Measurements from ENCODE around the gene DHRS3.

DHRS3 gene

DNA sequence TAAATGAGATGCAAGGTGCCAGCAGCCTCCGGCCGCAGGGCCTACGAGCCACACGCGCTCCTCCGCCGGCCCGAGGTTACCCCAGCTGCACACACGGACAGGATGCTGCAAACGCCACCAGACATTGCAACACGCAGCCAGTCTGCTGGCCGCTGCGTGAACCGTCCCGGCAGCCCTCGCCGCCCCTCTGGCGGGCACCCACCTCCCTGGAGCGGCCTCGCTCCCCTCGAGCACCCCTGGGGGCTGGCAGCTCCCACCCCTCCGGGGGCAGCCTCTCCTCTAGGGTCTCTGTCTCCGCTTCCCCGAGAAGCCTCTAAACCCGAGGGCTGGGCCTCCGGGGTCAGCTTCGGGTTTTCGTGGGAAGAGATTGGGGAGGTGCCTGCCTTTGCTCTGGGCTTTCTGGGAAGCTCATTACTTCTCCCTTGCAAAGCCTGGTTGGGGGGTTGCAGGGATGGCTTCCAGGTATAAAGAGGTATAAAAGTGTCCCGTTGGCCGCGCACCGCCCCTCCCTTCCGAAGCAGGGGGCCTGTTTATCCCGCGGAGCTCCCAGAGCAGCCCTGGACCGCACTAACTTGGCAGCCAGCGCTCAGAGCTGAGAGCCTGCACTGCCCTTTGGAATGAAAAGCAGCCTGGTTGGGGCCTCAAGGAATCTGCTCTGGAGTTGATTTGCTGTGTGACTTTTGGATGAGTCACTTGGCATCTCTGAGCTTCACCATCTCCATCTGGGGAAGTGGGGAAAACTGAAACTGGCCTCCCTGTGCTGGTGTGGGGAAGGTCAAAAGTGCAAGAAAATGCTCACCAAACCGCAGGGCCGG lies 21.8 kb downstream of the DHRS3 start:
- DNase-seq, result no peak

DNA sequence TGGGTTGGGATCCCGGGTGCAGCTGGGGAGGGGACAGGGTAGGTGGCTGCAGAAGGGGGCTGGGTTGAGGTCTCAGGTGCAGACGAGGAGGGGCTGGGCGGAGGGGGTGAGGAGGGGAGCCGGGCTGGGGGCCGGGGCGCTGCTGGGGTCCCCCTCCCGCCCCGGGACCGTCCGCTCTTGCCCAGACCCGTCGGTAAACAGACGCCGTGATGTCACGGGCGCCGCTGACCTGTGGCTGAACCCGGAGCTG lies 22.3 kb downstream of the DHRS3 start:
- DNase-seq, result no peak

DNA sequence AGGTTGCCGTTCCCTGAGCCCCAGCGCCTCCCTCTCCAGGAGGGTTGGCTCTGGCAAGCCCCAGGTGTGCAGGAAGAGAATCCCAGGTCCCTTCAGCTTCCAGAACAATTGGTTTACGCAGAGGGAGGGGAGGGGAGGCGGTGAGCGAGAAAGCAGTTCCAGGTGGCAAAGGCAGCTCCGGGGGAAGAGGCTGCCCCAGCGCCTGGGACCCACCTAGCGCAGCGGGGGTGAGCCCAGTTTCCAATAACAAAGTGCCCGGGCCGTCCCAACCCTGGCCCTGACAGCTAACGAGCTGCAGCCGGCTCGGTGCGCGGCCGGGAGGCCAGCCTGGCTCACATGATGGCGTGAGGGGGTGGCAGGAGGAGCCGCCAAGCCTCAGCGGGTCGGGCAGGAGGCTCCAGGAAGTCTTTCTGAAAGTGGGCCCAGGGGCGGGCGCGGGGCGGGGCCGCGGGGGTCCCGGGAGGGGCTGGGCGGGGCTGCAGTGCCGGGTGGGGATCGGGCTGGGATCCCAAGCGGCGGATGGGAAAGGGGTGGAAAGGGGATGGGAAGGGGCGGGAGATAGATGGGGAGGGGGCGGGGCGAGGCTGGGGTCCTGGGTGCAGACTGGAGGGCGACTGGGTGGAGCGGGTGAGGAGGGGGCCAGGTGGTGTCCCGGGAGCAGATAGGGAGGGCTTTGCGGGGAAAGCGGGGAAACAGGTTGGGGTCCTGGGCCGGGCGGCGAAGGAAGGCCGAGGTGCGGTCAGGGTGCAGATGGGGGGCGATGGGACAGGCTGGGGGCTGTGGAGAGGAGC lies 22.8 kb downstream of the DHRS3 start:
- peak; percentile 36 for DNase-seq

DNA sequence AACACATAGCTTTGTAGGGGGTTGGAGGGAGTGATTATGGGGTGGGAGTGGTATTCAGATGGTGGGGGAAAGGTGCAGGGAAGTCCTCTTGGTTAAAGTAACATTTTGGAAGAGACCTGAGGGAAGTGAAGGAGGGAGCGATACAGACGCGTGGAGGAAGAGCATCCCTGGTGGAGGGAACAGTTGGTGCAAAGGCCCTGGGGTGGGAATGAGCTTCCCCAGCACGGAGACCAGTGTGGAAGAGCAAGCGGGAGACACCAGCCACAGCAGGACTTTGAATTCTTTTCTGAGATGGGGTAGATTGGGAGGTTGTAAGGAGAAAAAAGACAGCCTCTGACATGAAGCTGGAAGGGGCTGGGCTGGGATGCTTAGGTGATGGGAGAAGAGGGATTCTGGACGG lies 23.5 kb downstream of the DHRS3 start:
- no peak for DNase-seq

DNA sequence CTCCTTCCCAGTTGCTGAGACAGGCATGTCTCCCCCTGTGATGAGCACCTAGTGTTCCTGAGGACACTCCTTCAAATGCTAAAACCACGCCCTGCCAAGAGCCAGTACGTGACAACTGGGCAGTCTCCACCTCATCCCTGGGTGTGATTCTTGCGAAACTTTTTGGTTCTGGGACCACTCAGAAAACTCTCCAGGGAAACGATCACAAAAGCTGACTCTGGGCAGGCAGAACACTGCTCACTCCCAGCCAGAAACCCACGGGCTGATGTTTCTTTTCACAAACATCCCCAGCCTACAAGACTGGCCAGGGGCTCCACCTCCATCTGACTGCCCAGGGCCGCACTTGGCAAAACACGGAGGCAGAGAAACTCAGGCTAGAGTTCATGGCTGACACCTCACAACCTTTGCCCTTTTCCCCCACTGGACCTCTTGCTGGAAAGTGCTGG lies 24.4 kb downstream of the DHRS3 start:
- no peak for DNase-seq

DNA sequence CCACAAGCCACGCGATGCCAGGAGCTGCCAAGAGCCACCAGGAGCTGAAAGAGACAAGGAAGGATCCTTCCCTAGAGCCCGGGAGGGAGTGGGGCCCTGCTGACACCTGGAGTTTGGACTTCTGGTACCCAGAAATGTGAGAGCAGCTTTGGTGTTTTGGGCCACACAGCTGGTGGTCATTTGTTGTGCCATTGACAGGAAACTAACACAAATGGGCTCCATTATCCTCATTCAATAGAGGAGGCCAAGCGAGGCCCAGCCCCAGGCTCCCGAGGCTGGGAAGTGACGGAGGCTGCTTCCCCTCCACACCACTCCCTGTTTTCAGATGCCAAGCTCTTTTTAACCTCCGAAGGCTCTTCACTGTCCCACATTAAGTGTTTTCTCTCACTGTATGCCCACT lies 25.5 kb downstream of the DHRS3 start:
- no peak for DNase-seq

DNA sequence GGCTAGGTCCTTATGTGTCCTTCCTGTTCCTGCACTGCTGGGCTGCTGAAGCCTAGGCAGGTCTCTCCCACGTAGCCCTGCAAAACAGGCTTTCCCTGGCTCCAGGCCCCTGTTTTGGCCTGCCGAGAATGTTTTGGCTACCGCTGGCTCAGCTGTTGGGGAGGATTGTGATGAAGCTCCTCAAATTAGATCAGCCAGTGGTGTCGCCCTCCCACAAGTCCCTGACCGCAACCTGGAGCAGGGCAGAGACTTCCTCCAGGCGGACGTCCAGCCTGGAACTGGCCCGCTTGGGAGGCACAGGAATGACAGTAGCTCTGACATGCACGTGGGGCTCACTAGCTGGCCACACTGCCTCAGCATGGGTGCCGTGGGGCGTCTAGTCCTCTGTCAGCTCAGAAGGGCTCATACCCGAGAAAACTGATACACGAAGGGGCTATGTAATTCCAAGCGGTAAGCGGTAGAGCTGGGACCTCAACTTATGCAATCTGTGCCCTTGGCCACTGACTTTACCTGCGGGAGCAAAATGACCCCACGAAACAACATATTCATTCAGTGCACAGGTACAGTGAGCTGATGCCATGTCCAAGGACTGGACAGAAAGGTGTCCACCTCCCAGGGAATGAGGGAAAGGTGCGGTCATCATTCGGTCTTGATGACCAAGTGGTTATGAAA lies 26.6 kb downstream of the DHRS3 start:
- no peak for DNase-seq

DNA sequence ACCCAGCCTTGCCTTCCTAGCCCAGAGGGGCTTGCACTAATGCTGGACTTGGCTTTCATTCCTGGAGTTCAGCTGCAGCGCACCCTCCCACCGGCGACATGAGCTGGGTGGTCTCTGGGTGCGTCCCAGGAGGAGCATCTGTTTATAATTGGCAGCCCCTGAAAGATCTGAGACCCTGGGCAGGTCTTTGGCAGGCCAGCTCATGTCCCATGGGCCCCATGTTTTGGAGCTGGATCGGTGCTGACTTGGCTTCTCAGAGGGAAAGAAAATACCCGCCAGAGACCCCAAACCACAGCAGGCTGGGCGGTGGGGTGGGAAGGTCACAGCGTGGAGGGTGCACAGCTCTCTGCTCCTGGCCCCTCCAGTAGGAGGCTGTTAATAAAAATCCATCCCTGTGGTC lies 29.3 kb downstream of the DHRS3 start:
- DNase-seq, result no peak

DNA sequence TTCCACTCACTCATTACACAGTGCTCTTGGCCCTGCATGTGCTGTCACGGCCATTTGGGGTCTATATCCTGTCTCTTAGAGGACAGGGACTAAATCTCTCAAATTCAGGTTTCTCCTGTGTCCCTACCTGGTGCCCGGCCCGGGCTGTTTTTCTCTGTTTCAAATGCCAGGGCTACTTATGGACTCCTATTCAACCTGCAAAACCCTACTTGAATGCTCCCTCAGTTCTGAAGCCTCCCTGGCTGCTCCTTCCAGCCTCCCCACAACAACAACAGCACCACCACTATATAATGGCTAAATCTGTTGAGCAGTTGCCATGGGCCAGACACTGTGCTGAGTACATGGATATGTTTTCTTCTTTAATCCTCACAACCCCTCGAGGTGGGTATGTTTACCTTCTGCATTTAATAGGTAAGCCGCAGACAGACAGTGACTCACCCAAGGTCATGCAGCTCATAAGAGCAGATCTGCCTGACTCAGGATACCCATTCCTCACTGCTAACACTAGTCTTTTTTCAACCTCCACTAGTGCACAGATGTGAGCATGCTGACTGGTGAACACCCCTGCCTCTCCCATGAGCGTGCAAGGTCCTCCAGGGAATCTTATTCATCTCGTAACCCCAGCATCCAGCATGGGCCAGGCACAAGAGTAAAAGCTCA lies 29.9 kb downstream of the DHRS3 start:
- no peak for DNase-seq

DNA sequence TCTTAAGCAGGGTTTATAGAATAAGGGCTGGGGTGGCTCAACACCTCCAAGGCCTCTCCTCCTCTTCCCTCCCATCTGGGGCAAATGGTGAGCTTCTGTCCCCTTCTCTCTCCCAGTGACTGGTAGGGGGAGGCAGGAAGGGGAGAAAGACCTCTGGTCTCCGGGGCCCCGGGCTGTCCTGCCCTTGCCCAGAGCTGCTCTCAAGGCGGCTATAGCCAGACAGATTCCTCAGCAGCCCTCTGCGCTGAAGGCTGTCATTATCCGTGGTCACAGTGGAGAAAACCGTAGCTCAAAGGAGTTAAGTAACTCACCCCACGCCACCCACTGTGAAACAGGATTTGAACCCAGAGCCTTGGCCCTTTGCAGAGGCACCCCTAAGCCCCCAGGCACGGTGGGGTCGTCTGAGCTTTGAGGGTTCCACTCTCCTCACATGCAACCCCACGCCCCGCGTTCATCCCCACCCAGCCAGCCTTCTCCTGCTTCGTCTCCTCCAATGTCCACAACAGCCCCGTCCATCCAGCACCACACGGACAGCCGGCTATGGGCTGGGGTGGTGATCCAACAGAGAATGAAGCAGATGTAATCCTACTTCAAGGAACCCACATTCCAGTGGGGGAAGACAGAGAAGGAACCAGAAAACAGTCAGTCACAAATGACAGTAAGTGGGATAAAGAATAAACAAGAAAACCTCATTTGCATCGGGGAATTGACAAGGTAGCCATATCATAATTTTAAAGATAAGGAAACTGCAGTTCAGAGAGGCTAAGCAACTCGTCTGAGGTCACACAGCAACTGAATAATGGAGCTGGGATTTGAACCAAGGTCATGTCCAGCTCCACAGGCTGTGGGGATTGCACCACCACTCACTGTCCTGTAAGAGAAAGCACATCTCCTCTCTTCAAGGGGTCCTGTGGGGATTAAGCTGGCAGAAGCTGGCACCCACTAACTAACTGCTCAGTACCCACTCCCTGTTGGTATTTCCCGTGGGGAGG lies 31.8 kb downstream of the DHRS3 start:
- DNase-seq, result no peak

DNA sequence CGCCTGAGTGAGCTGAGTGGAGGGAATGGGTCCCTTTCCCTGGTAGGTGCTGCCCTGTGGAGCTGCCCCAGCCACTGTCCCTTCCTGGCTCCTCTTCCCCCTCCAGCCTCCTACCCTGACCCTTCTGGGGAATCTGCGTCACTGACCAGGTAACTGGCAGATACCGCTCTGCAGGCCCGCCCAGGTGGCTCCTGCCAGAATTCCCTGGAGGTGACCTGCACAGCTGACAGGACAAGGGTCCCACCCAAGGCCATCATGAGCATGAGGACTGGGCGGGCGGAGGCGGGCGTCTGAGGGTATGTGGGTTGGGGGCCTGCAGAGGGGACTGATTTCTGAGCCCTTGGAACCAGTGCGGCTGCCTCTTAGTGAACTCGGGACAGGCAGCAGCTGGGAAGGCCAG lies 32.5 kb downstream of the DHRS3 start:
- no peak for DNase-seq

DNA sequence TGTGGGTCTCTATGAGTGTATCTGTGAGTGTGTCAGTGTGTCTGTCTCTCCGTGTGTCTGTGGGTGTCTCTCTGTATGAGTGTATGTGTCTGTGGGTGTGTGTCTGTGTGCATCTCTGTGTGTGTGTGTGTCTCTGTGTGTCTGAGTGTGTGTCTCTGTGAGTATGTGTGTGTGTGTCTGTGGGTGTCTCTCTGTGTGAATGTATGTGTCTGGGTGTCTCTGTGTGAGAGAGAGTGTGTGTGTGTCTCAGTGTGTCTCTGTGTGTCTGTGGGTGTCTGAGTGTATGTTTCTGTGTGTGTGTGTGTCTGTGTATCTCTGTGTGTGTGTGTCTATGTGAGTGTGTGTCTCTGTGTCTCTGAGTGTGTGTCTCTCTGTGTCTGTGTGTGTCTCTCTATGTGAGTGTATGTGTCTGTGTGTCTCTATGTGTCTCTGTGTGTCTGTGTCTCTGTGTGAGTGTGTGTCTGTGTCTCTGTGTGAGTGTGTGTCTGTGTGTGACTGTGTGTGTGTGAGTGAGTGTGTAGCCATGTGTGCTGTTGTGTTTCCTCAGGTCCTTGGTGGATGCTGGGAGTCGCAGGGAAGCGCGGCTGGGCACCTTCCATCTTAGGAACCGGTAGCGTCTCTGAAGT lies 33.0 kb downstream of the DHRS3 start:
- DNase-seq, result no peak

DNA sequence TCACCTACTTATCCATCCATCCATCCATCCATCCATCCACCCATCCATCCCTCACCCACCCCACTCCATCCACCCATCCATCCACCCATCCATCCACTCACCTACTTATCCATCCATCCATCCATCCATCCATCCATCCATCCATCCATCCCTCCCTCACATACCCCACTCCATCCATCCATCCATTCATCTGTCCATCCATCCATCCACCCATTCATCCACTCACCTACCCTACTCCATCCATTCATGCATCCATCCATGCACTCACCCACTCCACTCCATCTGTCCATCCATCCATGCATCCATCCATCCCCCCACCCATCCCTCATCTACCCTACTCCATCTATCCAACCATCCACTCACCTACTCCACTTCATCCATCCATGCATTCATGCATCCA lies 34.5 kb downstream of the DHRS3 start:
- DNase-seq, result no peak

DNA sequence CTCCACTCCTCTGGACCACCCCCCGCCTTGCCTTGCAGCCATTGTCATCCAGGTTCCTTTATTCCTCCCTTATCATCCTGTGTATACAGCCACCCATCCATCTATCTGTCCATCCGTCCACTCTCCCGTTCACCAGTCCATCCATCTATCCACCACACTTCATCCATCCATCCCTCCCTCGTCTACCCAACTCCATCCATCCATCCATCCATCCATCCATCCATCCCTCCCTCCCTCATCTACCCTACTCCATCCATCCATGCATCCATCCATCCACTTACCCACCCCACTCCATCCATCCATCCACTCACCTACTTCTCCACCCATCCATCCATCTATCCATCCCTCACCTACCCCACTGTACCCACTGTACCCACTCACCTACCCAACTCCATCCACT lies 35.4 kb downstream of the DHRS3 start:
- DNase-seq, result no peak

DNA sequence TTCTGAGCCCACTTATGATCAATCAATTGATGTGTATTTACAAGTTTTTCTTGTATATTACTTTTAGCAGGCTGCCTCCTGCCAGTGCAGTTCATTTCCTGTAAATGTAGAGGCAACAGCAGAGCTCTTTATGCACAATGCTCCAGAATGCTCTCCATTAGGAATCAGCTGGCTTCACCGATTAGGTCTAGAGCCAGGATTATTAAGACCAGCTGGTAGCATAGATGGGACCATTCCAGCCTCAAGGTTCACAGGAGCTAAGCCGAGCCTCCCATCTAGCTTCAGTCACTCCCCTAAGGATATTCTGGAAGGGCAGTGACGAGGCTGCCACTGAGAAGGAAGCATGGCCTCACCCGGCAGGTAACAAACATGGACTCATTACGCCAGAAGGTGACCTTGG lies 36.8 kb downstream of the DHRS3 start:
- no peak for DNase-seq

DNA sequence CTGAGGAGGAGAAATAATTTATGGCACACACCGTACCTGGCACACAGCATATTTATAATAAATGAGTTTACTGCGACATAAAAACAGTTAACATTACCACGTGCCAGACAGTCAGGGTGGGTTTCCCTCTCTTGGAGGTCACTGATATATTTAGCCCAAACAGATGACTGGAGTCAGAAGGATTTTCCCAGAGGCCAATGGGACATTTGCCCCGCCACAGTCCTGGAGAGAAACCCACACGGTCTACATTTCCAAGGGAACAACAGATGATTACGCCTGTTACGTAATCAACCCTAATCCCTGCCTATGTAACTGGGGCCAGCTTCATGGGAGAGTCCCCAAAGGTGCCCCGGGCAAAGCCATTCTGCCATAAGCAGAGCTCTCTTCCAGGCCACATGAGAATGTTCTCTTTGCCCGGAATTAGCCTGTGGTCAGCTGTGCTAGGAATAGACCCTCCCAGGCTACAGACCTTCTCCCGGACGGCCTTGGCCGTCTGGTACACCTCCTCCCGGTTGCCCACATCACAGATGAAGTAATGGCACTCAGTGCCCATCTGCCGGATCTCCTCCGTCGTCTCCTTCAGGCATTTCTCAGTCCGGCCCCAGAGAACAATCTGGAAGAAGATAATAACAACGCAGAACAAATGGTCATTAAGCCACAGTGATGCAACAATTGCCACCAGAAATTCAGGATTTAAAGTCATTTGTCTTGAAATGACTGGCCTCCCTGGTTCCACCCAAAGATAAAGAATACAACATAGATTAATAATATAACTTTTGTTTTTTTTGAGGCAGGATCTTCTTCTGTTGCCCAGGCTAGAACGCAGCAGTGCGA lies 37.7 kb downstream of the DHRS3 start:
- DNase-seq, result no peak

DNA sequence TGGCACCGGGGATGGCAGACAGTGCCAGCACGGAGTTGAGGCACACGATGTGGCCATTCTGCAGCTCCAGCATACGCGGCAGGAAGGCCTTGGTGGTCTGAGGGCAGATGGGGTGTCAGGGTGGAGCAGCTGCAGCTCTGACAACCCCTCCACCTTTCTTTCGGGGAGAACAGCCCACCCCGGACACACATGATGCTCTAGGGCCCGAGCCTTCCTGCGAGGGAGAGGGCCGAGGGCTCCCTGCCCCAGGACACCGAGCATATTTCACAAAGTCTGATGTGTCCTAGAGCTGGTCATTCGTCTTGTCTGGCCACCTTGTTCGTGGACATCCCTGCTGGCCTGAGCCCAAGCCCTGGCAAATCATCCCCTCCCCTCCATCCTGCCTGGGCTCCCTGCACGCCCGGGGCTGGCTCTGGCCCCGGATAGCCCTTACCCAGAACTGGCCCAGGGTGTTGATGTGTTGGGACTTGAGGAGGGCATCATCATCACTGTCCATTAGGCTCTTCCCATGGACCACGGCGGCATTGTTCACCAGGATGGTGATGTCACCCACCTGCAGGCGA lies 39.1 kb downstream of the DHRS3 start:
- DNase-seq, result no peak

DNA sequence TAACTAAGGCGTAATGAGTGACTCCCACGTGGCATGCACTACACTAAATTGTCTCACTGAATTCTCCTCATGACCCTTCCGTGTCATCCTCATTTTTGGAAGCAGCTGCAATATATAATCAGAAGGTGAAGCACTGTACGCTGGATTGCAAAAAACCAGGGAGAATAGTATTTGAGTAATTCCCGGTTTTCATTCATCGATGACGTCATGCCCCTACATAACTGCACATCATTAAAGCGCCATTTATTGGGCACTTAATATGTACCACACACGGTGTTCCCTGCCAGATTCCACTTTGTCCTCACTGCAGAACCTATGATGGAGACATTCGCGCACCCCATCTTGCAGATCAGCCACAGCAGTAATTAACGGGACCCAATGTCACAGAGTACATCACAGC lies 41.0 kb downstream of the DHRS3 start:
- DNase-seq, result no peak

DNA sequence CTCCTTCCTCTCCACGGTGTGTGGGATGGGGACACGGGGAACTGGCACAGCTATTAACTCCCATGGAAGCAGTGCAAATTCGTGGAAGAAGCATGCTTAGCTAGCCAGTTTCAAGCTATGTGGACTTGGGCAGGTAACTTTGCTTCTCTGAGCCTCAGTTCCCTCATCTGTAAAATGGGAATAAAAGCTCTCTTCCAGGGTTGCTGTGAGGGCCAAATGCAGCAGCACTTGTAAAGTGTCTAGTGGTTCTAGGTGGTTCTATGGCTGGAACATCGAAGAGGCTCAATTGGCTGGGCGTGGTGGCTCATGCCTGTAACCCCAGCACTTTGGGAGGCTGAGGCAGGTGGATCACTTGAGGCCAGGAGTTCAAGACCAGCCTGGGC lies 43.3 kb downstream of the DHRS3 start:
- DNase-seq, result no peak

DNA sequence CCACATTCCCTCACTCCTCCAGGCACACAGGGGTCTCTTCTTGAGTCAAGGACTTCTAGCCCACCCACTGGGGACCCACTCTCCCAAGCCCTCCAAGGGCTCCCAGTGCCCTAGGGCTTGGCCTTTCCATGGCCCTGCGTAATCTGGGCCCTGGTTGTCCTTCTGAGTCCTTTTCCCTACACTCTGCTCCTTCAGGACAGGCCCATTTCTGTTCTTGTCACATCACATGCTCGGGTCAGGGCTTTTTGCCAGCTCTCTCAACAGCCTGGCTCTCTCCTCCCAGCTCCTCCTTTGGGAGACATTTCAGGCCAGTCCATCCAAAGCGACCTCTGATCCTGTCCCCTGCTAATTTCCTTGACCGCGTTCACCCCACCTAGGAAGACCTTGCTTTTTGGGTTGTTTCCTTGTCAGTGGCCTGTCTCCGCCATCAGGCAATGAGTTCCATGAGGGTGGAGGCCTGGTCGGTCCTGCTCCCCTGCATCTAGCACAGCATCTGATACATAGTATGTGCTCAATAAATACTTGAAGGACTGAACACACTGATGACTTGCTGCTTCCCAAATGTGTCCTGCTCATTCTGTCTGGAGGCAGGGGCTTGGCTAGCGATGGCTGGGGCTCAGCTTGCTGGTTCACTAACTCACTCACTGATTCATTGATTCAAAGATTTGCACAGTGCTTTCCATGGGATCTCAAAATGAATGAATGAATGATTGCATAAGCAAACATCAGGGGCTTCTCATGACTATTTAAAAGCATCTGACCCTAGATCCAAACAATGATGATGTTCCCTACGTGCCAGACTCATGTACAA lies 44.8 kb downstream of the DHRS3 start:
- DNase-seq, result no peak
